HG03457 (cell line): ENCODE data around the gene MYO9B.

Experiments
- ATAC-seq: cut with Tn5 transposase; IDR thresholded peaks from one replicate; pipeline ENCODE4 v1.9.1; 2021; ENCODE audit warnings: moderate number of reproducible peaks; ENCODE audit not compliant: unreplicated experiment

Gene MYO9B

GRCh38 chr19:17075035-17075863 is at the start of gene MYO9B, which contains the start of gene HAUS8:
MYO9B (plus strand) TSS chr19:17075777; CDS start chr19:17101718, 25,941 bp downstream.
HAUS8 (minus strand) TSS chr19:17075452; CDS start chr19:17075422, 30 bp downstream.
- ATAC-seq, result peak; percentile 54

- no peak for ATAC-seq
Observed at GRCh38 chr19:17025991-17026658, 49.5 kb upstream of the MYO9B start.

- ATAC-seq, result no peak
Observed at GRCh38 chr19:17026706-17027534, 48.7 kb upstream of the MYO9B start, which contains the start of gene CPAMD8. CPAMD8 (minus strand) TSS chr19:17026810; CDS start chr19:17026642, 168 bp downstream.

GRCh38 chr19:17027535-17027975 is 48.0 kb upstream of the MYO9B start:
- ATAC-seq, result no peak

- ATAC-seq, result no peak
Observed at GRCh38 chr19:17031741-17032140, 43.8 kb upstream of the MYO9B start.

GRCh38 chr19:17035842-17036424 is 39.6 kb upstream of the MYO9B start:
- ATAC-seq, result no peak

- no peak for ATAC-seq
Observed at GRCh38 chr19:17036640-17037039, 38.9 kb upstream of the MYO9B start.

GRCh38 chr19:17037184-17037583 is 38.4 kb upstream of the MYO9B start:
- no peak for ATAC-seq

- no peak for ATAC-seq
Observed at GRCh38 chr19:17037966-17038500, 37.5 kb upstream of the MYO9B start.

- no peak for ATAC-seq
Observed at GRCh38 chr19:17041976-17042375, 33.6 kb upstream of the MYO9B start.

- no peak for ATAC-seq
Observed at GRCh38 chr19:17043744-17044143, 31.8 kb upstream of the MYO9B start.

- ATAC-seq, result no peak
Observed at GRCh38 chr19:17045907-17046502, 29.6 kb upstream of the MYO9B start.

GRCh38 chr19:17048885-17049453 is 26.6 kb upstream of the MYO9B start:
- no peak for ATAC-seq

- no peak for ATAC-seq
Observed at GRCh38 chr19:17049711-17050280, 25.8 kb upstream of the MYO9B start.

GRCh38 chr19:17052439-17052838 is 23.1 kb upstream of the MYO9B start:
- ATAC-seq, result no peak

GRCh38 chr19:17054746-17055145 is 20.8 kb upstream of the MYO9B start:
- no peak for ATAC-seq

GRCh38 chr19:17055636-17056035 is 19.9 kb upstream of the MYO9B start:
- ATAC-seq, result no peak

- ATAC-seq, result no peak
Observed at GRCh38 chr19:17058236-17058635, 17.3 kb upstream of the MYO9B start.

GRCh38 chr19:17060802-17061201 is 14.8 kb upstream of the MYO9B start:
- ATAC-seq, result no peak
